Measurements from ENCODE around the gene RIOX2. TPM values are rescaled to one million over a fixed set of nuclear protein-coding genes. Genes with fewer than 3 reads are reported as not detected.

The RIOX2 gene
- total RNA-seq, 1 donor from 2014 or later: 9.5 TPM

GRCh38 chr3:98003306-98003969 is 31.2 kb upstream of the RIOX2 start:
- no peak for DNase-seq
- H3K36me3 ChIP-seq: no peaks in the 10 kb centered on the region
- no peak overlapping the region for H3K27ac ChIP-seq (replicated peaks)
- no peaks in the 10 kb centered on the region for H3K27me3 ChIP-seq (ENCODE audit: low read depth)
- intact Hi-C loops (cut with micrococcal nuclease): no loop called here
- H3K4me1 ChIP-seq: no peaks in the 10 kb centered on the region
- no peaks in the 10 kb centered on the region for H3K9me3 ChIP-seq (replicated peaks)
- H3K4me3 ChIP-seq: no peak overlapping the region
- no peak for TF ChIP-seq CTCF (IDR thresholded peaks at IDR 0.05; ENCODE audit: borderline replicate concordance)

- no peak overlapping the region for H3K4me3 ChIP-seq
- H3K4me1 ChIP-seq: no peaks in the 10 kb centered on the region
- no peak for TF ChIP-seq CTCF (IDR thresholded peaks at IDR 0.05; ENCODE audit: borderline replicate concordance)
- intact Hi-C loops (cut with micrococcal nuclease): no loop called here
- H3K27me3 ChIP-seq (ENCODE audit: low read depth): no peaks in the 10 kb centered on the region
- DNase-seq: no peak
- H3K36me3 ChIP-seq: no peaks in the 10 kb centered on the region
- no peak overlapping the region for H3K27ac ChIP-seq (replicated peaks)
- H3K9me3 ChIP-seq (replicated peaks): no peaks in the 10 kb centered on the region
Measured at GRCh38 chr3:98002717-98003116, 30.5 kb upstream of the RIOX2 start.

- Histone ChIP-seq H3K9me3 (replicated peaks) (no peaks in the 10 kb centered on the region), H3K4me1 (no peaks in the 10 kb centered on the region), H3K27me3 (ENCODE audit: low read depth) (no peaks in the 10 kb centered on the region), H3K4me3 (no peak overlapping the region), H3K36me3 (no peaks in the 10 kb centered on the region), H3K27ac (replicated peaks) (no peak overlapping the region)
- no peak for DNase-seq
- intact Hi-C loops (cut with micrococcal nuclease): no loop called here
- TF ChIP-seq CTCF (IDR thresholded peaks at IDR 0.05; ENCODE audit: borderline replicate concordance): no peak
Measured at GRCh38 chr3:97999994-98000393, 27.8 kb upstream of the RIOX2 start.

- TF ChIP-seq CTCF (IDR thresholded peaks at IDR 0.05; ENCODE audit: borderline replicate concordance): no peak
- Histone ChIP-seq H3K27ac (replicated peaks) (no peak overlapping the region), H3K4me3 (no peak overlapping the region), H3K27me3 (ENCODE audit: low read depth) (no peaks in the 10 kb centered on the region), H3K36me3 (no peaks in the 10 kb centered on the region), H3K9me3 (replicated peaks) (no peaks in the 10 kb centered on the region), H3K4me1 (no peaks in the 10 kb centered on the region)
- intact Hi-C loops (cut with micrococcal nuclease): no loop called here
- no peak for DNase-seq
Measured at GRCh38 chr3:97999103-97999502, 26.9 kb upstream of the RIOX2 start.

- H3K9me3 ChIP-seq (replicated peaks): no peaks in the 10 kb centered on the region
- TF ChIP-seq CTCF (IDR thresholded peaks at IDR 0.05; ENCODE audit: borderline replicate concordance): no peak
- H3K27me3 ChIP-seq (ENCODE audit: low read depth): no peaks in the 10 kb centered on the region
- H3K4me3 ChIP-seq: no peak overlapping the region
- no peak for DNase-seq
- intact Hi-C loops (cut with micrococcal nuclease): no loop called here
- no peaks in the 10 kb centered on the region for H3K36me3 ChIP-seq
- H3K4me1 ChIP-seq: no peaks in the 10 kb centered on the region
- no peak overlapping the region for H3K27ac ChIP-seq (replicated peaks)
Measured at GRCh38 chr3:97996988-97997387, 24.8 kb upstream of the RIOX2 start.

All from left ventricle myocardium inferior (tissue), 1 donor.